ENCODE data around the gene STX2. TPM values are rescaled to one million over a fixed set of nuclear protein-coding genes. Genes with fewer than 3 reads are reported as not detected.

STX2 gene
- total RNA-seq, 1 experiment from 2014 or later: 37.8 TPM

- Histone ChIP-seq H3K4me1 (ENCODE audit: insufficient read depth, low read length, poor library complexity, severe bottlenecking) (peaks cover 12% of the 10 kb centered on the region), H3K36me3 (ENCODE audit: insufficient read depth, low read length, poor library complexity, severe bottlenecking) (no peaks in the 10 kb centered on the region), H3K4me3 (ENCODE audit: low read depth, low read length, poor library complexity, severe bottlenecking) (no peak overlapping the region), H3K9me3 (ENCODE audit: low read depth, low read length, poor library complexity, severe bottlenecking) (no peaks in the 10 kb centered on the region), H3K27me3 (replicated peaks; ENCODE audit: insufficient read depth, low read depth, low read length, poor library complexity) (no peaks in the 10 kb centered on the region), H3K27ac (ENCODE audit: low read depth, low read length, poor library complexity, severe bottlenecking) (no peak overlapping the region)
- DNase-seq (ENCODE audit: low spot score): no peak
- intact Hi-C loops (cut with micrococcal nuclease; ENCODE audit: unreplicated experiment): loop anchor here (5.0 kb wide), 1 partner anchor 37 kb away; the partner anchor contains the start of gene RAN
- TF ChIP-seq, protein P1, sequence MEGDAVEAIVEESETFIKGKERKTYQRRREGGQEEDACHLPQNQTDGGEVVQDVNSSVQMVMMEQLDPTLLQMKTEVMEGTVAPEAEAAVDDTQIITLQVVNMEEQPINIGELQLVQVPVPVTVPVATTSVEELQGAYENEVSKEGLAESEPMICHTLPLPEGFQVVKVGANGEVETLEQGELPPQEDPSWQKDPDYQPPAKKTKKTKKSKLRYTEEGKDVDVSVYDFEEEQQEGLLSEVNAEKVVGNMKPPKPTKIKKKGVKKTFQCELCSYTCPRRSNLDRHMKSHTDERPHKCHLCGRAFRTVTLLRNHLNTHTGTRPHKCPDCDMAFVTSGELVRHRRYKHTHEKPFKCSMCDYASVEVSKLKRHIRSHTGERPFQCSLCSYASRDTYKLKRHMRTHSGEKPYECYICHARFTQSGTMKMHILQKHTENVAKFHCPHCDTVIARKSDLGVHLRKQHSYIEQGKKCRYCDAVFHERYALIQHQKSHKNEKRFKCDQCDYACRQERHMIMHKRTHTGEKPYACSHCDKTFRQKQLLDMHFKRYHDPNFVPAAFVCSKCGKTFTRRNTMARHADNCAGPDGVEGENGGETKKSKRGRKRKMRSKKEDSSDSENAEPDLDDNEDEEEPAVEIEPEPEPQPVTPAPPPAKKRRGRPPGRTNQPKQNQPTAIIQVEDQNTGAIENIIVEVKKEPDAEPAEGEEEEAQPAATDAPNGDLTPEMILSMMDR (conservative IDR thresholded peaks at IDR 0.05; ENCODE audit: low read depth, low read length): no peak
- TF ChIP-seq EZH2 (IDR thresholded peaks at IDR 0.05; ENCODE audit: borderline replicate concordance, low read depth, low read length, poor library complexity, severe bottlenecking): no peak
- ChIA-PET CTCF (no interaction called here), POLR2A (ENCODE audit: low non-redundant PET) (no interaction called here)
- no TSS peak for BruUV-seq (replicated peaks)
Measured at GRCh38 chr12:130835011-130835410, 4.0 kb downstream of the STX2 start.

- CTCF ChIA-PET: no interaction called here
- intact Hi-C loops (cut with micrococcal nuclease; ENCODE audit: unreplicated experiment): no loop called here
Measured at GRCh38 chr12:130832561-130833209, 6.4 kb downstream of the STX2 start.

GRCh38 chr12:130831876-130832405 is 7.1 kb downstream of the STX2 start:
- POLR2A ChIA-PET (ENCODE audit: low non-redundant PET): no interaction called here

More at GRCh38 chr12:130832561-130833209, 6.4 kb downstream of the STX2 start:
- Histone ChIP-seq H3K27ac (ENCODE audit: low read depth, low read length, poor library complexity, severe bottlenecking) (no peak overlapping the region), H3K36me3 (ENCODE audit: insufficient read depth, low read length, poor library complexity, severe bottlenecking) (no peaks in the 10 kb centered on the region), H3K9me3 (ENCODE audit: low read depth, low read length, poor library complexity, severe bottlenecking) (no peaks in the 10 kb centered on the region), H3K27me3 (replicated peaks; ENCODE audit: insufficient read depth, low read depth, low read length, poor library complexity) (no peaks in the 10 kb centered on the region), H3K4me1 (ENCODE audit: insufficient read depth, low read length, poor library complexity, severe bottlenecking) (no peaks in the 10 kb centered on the region), H3K4me3 (ENCODE audit: low read depth, low read length, poor library complexity, severe bottlenecking) (no peak overlapping the region)
- POLR2A ChIA-PET (ENCODE audit: low non-redundant PET): no interaction called here
- no TSS peak for BruUV-seq (replicated peaks)
- TF ChIP-seq EZH2 (IDR thresholded peaks at IDR 0.05; ENCODE audit: borderline replicate concordance, low read depth, low read length, poor library complexity, severe bottlenecking): no peak
- TF ChIP-seq, protein P1 (conservative IDR thresholded peaks at IDR 0.05; ENCODE audit: low read depth, low read length): no peak
- no peak for DNase-seq (ENCODE audit: low spot score)

More at GRCh38 chr12:130831876-130832405, 7.1 kb downstream of the STX2 start:
- no TSS peak for BruUV-seq (replicated peaks)
- intact Hi-C loops (cut with micrococcal nuclease; ENCODE audit: unreplicated experiment): no loop called here
- no peak for DNase-seq (ENCODE audit: low spot score)
- Histone ChIP-seq H3K36me3 (ENCODE audit: insufficient read depth, low read length, poor library complexity, severe bottlenecking) (no peaks in the 10 kb centered on the region), H3K9me3 (ENCODE audit: low read depth, low read length, poor library complexity, severe bottlenecking) (no peaks in the 10 kb centered on the region), H3K4me3 (ENCODE audit: low read depth, low read length, poor library complexity, severe bottlenecking) (no peak overlapping the region), H3K4me1 (ENCODE audit: insufficient read depth, low read length, poor library complexity, severe bottlenecking) (no peaks in the 10 kb centered on the region), H3K27me3 (replicated peaks; ENCODE audit: insufficient read depth, low read depth, low read length, poor library complexity) (no peaks in the 10 kb centered on the region), H3K27ac (ENCODE audit: low read depth, low read length, poor library complexity, severe bottlenecking) (no peak overlapping the region)
- CTCF ChIA-PET: interaction anchor here (0.7 kb wide), 1 partner anchor 39 kb away, joined by 4 read pairs; no protein-coding TSS in a partner anchor
- no peak for TF ChIP-seq EZH2 (IDR thresholded peaks at IDR 0.05; ENCODE audit: borderline replicate concordance, low read depth, low read length, poor library complexity, severe bottlenecking)
- TF ChIP-seq, protein P1 (conservative IDR thresholded peaks at IDR 0.05; ENCODE audit: low read depth, low read length): no peak

Data from A673 (cell line).